SKM-1 (cell line): ENCODE results near the gene THBS3.
A peak's percentile ranks its signal among the peaks of the same experiment; 100 is the strongest.
"Not testable (repeated sequence)": the region's sequence is repeated elsewhere in the genome, so short reads cannot be mapped to it uniquely, and the experiment has no call there.

Experiments
- DNase-seq: peaks from one replicate; lab custom pipeline; 2025; ENCODE audit not compliant: unreplicated experiment; lab: John Stamatoyannopoulos, UW

Gene THBS3

DNA sequence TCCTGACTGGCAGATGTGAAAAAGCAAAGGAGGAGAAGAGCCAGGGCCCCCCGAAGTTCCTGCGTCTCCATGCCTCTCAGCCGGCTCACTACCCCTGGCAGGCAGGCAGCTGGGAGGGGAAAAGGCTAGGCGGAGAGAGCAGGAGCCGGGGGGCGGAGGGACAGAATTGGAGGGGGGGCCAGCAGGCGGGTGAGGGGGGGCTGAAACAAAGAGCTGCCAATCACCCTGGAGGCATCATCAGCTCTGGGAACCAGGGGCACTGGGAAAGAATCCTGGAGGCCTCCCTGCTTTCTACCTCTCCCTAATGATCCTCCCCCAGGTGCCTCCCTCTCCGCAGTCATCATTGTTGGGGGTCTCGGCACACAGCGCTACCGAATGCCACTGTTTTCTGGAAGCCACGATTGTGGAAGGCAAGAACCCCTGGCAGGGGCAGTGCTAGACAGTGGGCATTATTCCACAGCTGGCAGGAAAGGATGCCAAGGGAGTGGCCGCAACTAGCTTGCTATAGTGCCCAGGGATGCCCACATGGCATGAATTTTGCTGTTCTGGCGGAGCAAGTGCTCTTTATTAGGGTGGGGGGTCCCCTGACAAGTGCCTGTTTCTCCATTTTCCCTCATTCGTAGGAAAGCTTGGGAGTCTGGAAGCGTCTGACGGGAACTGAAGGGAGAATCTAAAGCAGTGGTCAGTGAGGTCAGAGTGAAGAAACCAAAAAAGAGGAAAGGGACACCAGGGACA lies at the start of gene THBS3:
TSS of gene THBS3 (minus strand) at position 92 of the 735 bp plus-strand sequence. CDS start at position 71, 21 bp downstream.
- DNase-seq = no peak

DNA sequence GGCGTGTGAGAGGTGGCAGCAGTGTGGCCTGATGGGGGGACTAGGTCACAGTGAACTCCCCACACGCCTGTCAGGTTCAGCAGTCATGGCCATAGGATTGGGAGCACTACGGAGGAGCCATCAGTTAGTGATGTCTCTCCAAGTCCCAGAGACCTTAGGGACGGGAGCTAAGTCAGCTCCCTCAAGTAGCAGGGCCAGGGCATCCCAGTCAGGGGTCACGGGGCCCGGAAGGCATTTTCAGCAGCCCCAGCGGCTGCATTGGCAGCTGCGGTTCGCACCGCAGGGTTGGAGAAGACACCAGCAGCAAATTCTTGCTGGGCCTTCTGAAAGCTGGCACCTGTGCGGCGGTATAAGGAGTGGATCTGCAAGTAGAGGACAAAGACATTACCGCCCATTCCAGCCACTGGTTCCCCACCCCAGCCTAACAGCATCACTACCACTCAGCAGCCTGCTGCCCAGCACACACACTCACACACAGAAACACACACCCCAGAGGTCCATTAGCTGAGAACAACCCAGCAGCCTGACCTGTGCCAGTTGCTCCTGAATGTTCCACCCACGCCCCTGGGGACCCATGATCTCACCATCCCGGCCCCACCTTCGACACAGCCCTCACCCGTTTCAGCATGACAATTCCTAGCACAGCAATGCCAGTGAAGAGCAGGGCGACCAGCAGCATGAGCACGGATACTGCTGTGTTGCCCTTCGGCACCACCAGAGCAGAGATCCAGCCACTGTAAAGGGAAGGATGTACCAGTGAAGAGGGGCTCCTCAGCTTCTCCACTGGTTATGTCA lies 48.6 kb upstream of the THBS3 start:
- DNase-seq = no peak

DNA sequence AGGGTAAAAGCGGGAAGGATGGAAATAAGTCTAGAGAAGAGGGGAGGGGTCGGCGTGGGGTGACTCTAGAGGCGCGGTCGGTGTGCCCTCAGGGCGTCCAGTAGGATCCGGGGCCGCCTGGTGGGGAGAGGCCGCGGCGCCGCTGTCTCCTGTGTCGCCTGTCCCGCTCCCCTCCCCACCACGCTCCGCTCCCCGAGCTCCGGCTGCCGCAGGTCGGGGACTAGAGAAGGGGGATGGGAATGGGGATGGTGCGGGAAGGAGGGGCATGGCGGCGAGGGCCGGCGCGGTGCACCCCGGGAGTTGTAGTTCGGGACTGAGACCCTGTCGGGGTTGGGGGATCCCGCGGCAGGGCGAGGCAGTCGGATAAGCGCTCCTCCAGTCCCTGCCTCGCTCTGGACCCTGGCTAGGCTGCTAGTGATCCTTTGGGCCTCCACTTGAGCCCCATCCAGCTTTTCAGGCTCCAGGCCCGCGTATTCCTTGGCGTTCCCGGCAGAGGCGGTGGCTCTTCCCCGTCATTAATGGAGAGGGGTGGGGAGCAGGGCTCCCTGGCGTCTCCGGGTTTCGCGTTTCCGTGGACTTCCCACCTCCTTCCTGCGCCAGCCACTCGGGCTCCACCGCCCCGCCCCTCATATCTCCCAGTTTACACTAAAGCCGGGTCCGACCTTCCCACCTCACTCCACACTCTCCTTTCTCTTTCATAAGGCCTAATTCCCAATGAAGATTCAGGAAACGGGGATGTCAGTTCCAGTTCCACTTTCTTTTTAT lies 47.7 kb upstream of the THBS3 start, which contains the start of gene ENTREP3:
TSS of gene ENTREP3 (minus strand) at position 241 of the 765 bp plus-strand sequence. CDS start 606 bp downstream, outside the sequence.
- DNase-seq = peak; percentile 63

DNA sequence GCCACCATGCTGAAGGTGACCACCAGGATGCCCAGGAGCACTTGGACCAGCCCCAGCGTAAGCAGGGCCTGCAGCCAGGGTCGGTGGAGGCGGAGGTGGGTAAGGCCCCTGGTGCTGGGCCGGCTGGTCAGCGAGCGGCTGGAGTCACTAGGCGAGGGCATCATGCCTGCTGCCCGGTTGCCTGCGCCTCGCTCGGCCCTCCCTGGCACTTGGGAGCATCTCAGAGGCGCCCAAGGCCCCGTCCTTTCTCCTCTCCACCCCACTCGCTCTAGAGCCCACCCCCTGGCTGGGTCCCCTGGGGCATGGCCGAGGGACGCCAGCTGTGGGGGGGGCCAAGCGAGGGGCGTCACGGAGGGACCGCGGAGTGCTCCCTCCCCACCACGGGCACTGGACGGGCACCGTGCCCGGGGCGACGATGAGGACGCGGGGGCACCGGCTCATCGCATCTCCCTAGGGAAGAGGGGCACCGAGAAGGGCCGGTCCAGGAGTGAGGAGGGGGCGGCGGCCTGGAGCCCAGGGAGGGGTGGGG lies 47.1 kb upstream of the THBS3 start:
- DNase-seq = no peak

DNA sequence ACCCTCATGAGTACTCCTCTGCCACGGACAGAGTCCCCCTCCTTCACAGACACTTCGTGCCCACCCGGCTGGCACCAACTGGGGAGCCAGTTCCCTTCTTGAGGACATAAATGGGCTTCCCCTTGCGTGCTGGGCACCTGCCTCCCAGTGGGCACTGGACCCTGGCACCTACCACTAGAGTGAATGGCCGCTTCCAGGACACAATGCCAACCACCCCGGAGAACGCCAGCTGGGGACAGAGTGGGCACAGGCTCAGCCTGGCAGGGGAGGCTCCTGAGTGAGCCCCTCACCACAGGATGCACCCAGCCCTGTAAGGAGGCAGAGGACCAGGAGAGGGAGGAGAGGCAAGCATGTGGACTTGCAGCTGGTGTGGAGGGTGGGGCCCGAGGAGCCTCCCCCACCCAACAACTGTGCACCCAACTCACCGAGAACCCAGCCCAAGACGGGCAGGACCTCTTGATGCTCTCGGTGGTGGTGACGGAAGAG lies 46.6 kb upstream of the THBS3 start:
- DNase-seq = no peak

DNA sequence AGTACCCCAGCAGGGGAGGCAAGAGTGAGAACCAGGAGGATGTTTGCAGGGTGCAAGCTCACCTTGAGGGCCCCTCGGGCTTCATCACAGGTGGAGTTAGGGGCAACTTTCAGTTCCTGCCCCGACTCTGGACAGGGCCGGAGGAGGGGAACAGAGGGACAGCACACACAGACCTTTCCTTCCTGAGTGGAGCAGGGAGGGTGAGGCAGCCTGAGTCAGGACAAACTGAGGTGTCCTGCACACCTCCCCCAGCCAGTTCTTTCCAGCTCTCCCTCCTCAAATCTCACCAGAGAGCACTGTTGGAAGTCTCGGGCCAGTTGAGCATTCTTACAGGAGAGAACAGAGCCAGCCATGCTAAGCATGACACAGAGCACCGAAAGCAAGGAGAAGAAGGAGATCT lies 46.1 kb upstream of the THBS3 start:
- DNase-seq = no peak

DNA sequence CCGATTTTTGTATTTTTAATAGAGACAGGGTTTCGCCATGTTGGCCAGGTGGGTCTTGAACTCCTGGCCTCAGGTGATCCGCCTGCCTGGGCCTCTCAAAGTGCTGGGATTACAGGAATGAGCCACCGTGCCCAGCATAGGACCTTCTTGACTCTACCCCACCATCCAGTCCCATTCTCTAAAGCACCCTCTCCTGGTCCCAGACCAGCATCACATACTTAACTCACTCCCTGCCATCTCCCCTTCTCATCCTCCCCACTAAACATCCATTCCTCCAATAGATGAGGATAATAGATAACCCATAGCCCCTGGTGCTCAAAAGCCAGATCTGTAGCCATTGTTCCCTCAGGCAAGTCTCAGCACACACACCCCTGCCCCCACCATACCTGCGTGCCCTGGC lies 45.5 kb upstream of the THBS3 start:
- DNase-seq = no peak

DNA sequence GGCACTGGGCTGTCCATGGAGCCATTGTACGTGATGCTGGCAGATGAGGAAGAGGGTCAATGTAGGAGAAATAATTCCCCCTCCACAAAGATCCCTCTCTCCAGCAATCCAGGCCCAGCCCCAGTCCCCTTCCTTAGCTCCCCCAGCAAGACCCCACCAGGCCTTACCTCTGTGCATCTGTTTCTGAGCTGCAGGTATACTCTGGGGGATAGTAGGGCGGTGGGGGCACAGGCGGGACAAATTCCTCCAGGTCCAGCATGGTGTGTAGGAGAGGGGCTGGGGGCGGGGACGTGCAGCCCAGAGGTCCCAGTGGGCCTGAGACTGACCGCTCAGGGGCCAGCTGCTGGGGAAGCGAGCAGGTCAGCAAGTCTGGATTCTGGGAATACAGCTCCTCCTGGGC lies 43.9 kb upstream of the THBS3 start:
- DNase-seq = no peak

DNA sequence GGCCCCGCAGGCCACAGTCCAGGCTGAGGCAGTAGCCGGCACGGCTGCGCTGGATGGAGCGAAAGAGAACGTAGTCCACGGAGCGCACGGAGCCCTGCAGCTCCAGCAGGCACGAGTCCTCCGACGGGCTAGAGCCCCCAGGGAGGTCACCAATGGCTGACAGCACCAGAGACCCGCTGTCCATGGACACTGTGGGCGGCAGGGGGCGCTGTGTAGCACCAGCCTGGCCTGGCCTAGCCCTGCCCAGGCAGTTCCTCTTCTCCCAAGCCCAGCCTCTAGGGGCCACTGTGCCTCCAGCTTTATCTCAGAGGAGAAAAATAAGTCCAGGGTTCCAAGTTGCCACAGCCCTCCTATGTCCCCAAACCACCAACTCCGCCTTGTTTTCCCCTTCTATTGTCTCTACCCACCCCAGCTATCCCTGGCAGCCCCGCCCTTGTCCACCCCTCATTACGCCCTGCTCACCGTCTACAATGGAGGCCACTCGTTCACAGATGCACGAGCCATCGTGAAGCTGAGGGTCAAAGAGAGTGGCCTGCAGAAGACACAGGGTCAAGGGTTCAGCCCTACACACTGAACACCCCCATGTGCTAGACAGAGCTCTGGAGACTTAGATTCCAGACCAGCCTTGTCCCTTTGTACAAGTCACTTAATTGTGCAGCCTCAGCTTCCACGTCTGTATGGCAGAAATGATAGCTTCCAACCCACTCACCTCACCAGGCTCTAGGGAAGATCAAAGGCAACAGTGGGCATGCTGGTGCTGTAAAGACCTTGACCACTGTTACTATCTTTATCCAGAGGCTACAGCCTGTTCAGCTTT lies 43.1 kb upstream of the THBS3 start:
- peak; percentile 99 for DNase-seq

DNA sequence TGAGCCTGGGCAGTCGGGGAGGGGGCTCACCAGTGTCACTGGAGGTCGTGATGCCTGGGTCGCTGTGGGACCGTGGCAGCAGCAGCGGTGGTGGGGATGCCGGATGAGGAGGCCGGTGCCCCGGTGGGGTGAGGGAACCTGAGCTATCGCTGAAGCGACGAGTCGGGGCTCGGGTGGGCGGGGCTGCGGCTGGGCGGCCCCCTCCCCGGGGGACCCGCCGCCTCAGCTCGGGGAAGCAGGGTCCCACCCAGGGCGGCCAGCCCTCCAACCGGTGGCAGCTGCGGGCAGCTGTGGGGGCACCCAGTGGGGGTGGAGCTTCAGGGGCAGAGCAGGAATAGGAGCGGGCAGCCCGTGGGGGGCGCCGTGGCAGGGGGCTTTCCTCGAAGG lies 42.5 kb upstream of the THBS3 start:
- no peak for DNase-seq

DNA sequence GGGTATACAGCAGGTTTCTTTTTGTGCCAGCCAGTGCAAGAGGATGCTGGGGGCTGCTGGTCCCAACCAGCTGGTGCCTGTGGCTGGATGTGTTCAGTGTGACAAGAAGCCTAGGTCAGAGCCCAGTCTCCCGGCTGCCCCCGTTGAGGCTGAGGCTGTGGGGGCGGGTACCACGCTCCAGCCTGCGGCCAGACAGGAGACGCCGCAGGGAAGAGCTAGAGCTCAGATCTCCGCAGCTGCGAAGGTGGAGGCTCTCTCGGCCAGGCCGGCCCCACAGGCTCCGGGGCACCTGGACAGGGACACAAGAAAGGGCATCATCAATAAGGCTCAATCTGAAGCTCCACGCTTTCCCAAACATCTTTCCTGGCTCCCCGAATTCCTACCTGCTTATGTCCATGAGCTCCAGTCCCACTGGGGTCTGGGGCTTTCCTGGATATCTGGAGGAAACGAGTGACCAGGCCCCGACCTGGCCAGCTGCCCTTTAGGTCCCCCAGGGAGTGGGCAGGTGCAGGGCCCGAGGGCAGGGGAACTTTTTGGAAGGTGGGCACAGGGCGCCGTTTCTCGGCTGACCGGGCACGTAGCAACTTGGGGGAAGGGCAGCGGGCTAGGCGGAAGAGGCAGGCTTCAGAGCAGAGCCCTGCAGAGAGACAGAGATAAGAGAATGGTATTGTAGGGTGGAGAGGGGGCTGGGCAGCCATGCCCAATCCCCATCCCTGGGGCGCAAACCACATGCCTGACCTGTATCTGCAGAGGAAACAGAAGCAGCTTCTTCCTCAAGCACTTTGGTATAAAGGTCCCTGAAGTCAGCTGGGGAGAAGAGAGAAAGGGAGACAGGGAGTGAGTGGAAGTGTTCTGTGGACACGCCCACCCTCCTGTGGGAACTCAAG lies 40.2 kb upstream of the THBS3 start:
- DNase-seq = no peak

DNA sequence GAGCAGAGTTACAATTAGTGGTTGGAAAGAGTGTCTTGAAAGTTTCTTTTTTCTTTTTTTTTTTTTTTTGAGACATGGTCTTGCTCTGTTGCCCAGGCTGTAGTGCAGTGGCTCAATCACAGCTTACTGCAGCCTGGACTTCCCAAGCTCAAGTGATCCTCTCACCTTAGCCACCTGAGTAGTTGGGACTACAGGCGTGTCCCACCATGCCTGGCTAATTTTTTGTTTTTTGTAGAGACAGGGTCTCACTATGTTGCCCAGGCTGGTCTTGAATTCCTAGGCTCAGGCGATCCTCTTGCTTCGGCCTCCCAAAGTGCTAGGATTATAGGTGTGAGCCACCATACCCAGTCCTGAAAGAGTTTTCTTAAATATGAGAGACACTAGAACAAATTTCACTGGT lies 39.1 kb upstream of the THBS3 start:
- not testable (repeated sequence) for DNase-seq

DNA sequence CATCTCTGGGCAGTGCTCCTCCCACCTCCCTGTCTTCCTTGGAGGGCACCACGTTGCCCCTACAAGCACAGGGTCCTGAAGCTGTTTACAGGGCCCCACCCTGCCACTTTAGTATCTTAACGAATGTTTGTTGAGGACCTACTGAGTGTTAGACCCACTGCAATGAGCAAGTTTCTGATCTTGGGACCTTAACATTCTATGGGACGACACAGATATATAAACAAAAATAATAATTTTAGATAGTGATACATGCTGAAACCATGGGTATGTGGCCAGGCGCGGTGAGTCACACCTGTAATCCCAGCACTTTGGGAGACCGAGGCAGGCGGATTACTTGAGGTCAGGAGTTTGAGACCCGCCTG lies 37.4 kb upstream of the THBS3 start:
- DNase-seq = no peak

DNA sequence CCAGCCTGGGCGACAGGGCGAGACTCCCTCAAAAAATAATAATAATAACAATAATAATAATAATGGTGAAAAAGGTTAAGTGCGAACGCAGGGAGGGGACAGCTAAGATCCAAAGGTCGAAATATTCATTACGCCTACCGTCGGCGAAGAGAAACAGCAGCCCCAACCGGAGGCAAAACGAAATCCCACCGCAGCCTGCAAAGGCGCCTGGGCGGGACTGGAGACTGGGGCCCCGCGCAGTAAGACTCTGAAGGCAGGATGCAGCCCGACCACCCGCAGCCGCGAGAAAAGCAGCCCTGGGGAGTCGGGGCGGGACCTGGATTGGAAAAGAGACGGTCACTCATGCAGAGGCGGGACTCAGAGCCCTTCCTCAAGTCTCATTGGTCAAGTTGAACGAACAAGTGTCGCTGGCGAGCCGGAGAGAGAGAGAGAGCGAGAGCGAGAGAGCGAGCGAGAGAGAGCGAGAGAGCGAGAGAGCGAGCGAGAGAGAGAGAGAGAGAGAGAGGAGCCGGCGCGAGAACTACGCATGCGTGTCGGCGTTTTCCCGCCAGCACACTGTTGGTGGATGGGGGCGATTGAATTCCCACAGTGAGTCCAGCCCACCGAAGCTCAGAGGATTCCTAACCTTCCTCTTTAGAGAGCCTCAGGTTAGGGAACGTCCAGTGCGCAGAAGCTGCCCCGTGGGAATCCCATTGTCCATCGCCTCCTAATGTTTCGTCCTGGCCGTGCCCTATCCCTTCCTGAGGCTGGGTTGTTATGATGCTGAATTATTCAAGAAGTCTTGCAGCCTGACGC lies 36.9 kb upstream of the THBS3 start:
- DNase-seq = peak; percentile 98

DNA sequence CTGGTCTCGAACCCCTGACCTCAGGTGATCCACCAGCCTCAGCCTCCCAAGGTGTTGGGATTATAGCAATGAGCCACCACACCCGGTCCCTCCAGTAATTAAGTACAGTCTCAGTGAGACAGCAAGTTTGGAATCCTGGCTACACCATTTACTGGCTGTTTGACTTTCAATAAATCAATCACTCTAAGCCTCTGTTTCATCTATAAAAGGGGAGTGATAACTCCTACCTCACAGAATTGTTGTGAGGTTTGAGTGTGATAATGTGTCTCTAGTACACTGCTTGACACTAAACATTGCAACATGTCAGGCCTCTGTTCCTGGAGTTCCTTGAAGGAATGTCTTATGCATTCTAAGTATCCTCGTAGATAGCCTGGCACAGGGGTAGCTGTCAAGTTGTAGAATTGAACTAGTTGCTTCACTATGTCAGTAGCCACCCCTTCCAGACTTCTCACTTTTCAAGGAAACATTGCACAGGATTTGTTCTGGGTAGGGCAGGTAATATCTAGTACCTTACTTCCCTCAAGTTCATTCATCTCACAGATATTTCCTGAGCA lies 35.2 kb upstream of the THBS3 start:
- DNase-seq = no peak

DNA sequence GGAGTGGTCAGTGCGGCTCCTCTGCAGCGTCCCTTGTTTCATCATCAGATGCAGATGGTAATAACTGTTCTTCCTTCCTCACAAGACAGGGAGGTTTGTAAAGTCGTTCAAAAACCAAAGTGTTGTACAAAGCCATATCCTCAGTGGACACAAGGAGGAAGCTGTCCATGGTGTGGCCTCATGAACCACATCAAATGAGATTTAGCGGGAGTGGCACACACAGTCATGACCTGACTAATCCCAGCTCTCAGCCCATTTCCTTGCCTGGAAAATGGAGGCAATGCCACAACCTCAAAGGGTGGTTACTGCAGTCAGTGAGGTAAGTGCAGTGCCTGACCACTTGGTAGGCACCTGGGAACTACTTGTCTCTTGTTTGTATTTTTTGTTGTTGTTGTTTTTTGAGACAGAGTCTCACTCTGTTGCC lies 34.2 kb upstream of the THBS3 start:
- peak; percentile 94 for DNase-seq

DNA sequence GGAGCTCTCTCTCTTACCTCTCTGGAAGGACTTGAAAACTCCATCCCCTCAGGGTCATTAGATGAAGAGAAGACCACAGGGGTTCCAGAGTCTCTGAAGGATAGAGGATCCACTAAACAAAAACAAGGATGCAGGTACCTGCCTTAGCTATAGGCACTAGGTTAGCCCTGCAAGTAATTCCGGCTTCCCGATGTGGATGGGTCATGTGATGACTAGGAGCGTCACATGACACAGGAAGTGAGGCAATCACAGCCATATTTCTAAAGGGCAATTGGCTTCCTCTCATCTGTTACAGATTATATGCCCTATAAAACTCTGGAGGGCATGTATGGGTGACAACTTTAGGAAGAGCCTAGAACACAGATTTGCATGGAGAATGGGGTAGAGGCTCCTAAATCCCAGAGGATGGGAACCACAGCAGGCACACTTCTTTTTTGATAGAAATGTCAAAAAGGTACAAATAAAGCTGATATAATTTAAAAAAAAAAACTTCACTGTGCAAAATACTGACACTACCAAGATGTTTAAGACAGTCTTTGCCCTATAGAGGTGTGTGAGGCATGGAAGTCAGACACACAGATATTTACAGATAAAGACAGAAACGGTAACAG lies 33.5 kb upstream of the THBS3 start:
- peak; percentile 85 for DNase-seq

DNA sequence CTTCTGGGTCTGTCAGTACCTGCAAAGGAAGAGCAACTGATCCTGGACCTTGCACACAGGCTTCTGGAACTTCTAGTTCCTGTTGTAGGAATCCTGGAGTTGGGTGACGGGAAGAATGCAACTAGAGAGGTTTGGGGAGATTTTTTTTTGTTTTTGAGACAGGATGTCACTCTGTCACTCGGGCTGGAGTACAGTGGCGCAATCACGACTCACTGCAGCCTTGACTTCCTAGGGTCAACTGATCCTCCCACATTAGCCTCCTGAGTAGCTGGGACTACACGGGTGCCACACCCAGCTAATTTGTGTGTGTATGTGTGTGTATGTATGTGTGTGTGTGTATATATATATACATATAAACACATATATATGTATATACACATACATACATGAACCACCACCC lies 28.8 kb upstream of the THBS3 start:
- DNase-seq = no peak
